Measurements from ENCODE around the gene CTRB1. TPM values are rescaled to one million over a fixed set of nuclear protein-coding genes. Genes with fewer than 3 reads are reported as not detected.
"Not testable (repeated sequence)": the region's sequence is repeated elsewhere in the genome, so short reads cannot be mapped to it uniquely, and the experiment has no call there.

The CTRB1 gene
- total and polyA plus RNA-seq, 2 donors (not counting 3 experiments of a cell fraction or from before 2014, with no cell fraction given), result not detected

DNA sequence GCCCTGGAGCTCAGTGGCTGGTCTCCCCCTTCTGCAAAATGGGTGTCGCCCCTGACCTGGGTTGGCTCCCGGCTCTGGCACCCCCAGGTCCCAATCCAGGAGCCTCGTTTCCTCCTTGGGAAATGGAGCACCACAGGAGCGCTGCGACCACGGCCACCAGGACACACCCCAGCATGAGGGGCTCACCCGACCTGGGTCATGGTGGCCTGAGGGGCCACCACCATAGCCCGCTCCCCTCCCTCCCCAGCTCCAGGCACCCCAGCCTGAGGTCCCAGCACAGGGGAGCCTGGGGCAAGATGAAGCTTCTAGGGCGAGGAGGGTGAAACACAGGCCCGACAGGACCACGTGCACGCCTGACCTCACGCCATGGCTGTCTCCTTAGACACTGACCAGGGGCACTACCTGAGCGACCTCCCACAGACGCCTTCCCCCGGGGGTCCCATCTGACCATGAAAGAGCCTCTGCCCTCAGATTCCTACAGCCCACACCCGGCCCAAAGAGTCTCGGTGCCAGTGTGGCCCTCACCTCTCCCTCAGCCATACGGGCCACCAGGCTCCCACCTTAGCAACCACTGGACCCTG lies 20.8 kb downstream of the CTRB1 start:
- Histone ChIP-seq H3K4me3 (replicated peaks in 1 of 3; ENCODE audit: insufficient read depth in 1 of 3, low read depth in 1 of 3, low read length in 3 of 3) (no peak overlapping the region), H2AFZ (ENCODE audit: low read depth, low read length) (no peak overlapping the region), H3K9me3 (replicated peaks; ENCODE audit: control insufficient read depth, insufficient read depth, low read length) (no peaks in the 10 kb centered on the region), H3K27me3 (ENCODE audit: control insufficient read depth in 2 of 2, insufficient read depth in 2 of 2, low read length in 2 of 2) (no peaks in the 10 kb centered on the region), H3K27ac (ENCODE audit: insufficient read depth, low read depth, low read length) (no peak overlapping the region), H3K9ac (replicated peaks; ENCODE audit: extremely low read depth, insufficient read depth, low read length) (no peak overlapping the region), H3K9me1 (replicated peaks; ENCODE audit: control insufficient read depth, extremely low read depth, insufficient read depth, low read length) (no peaks in the 10 kb centered on the region), H3K79me2 (ENCODE audit: control insufficient read depth, insufficient read depth, low read length) (peaks cover 100% of the 10 kb centered on the region), H4K20me1 (replicated peaks; ENCODE audit: control insufficient read depth, extremely low read depth, insufficient read depth, low read length) (no peaks in the 10 kb centered on the region), H3K36me3 (ENCODE audit: control insufficient read depth in 2 of 2, extremely low read depth in 1 of 2, insufficient read depth in 2 of 2, low read length in 2 of 2) (peaks cover 26 to 74% of the 10 kb centered on the region in 2 experiments), H3K4me2 (ENCODE audit: insufficient read depth, low read length) (no peak overlapping the region), H3K4me1 (ENCODE audit: control insufficient read depth, extremely low read depth, insufficient read depth, low read length) (peaks cover 24% of the 10 kb centered on the region)
- DNase-seq (ENCODE audit: low read depth, low spot score) (no peak), FAIRE-seq (no peak)
- CTCF ChIA-PET, result interaction anchor here (0.9 to 2.3 kb wide), 8 partner anchors 101 to 173 kb away, joined by 3 to 10 read pairs (median 5); no protein-coding TSS in a partner anchor
- no TSS peak for BruUV-seq (replicated peaks)
- POLR2A ChIA-PET, result no interaction called here
- TF ChIP-seq GATA2 (IDR thresholded peaks at IDR 0.05; ENCODE audit: insufficient read depth, insufficient read length, low read depth, low read length) (no peak), POLR2AphosphoS5 (IDR thresholded peaks at IDR 0.05; ENCODE audit: insufficient read depth, low read depth, low read length) (peak; percentile 2)
- TF ChIP-seq, protein P1, sequence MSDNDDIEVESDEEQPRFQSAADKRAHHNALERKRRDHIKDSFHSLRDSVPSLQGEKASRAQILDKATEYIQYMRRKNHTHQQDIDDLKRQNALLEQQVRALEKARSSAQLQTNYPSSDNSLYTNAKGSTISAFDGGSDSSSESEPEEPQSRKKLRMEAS (IDR thresholded peaks at IDR 0.05; ENCODE audit: insufficient read depth, insufficient read length), result no peak
- intact Hi-C loops (cut with micrococcal nuclease) (no loop called here), dilution Hi-C loops (cut with MboI; ENCODE audit: extremely low pct_ligation_motif_present, low sequenced_read_pairs) (no loop called here)

- CTCF ChIA-PET, result interaction anchor here (2.3 kb wide), 1 partner anchor 145 kb away, joined by 10 read pairs; no protein-coding TSS in a partner anchor
- H3K9ac ChIP-seq (replicated peaks; ENCODE audit: extremely low read depth, insufficient read depth, low read length); POLR2A ChIA-PET; H3K27me3 ChIP-seq (ENCODE audit: control insufficient read depth in 2 of 2, insufficient read depth in 2 of 2, low read length in 2 of 2); H3K9me3 ChIP-seq (replicated peaks; ENCODE audit: control insufficient read depth, insufficient read depth, low read length); H2AFZ ChIP-seq (ENCODE audit: low read depth, low read length); intact Hi-C loops (cut with micrococcal nuclease); FAIRE-seq; dilution Hi-C loops (cut with MboI; ENCODE audit: extremely low pct_ligation_motif_present, low sequenced_read_pairs); H3K4me2 ChIP-seq (ENCODE audit: insufficient read depth, low read length); BruUV-seq (replicated peaks); H3K4me3 ChIP-seq (replicated peaks in 1 of 3; ENCODE audit: insufficient read depth in 1 of 3, low read depth in 1 of 3, low read length in 3 of 3); H3K9me1 ChIP-seq (replicated peaks; ENCODE audit: control insufficient read depth, extremely low read depth, insufficient read depth, low read length); H3K27ac ChIP-seq (ENCODE audit: insufficient read depth, low read depth, low read length); DNase-seq (ENCODE audit: low read depth, low spot score); H4K20me1 ChIP-seq (replicated peaks; ENCODE audit: control insufficient read depth, extremely low read depth, insufficient read depth, low read length): not testable (repeated sequence)
- H3K36me3 ChIP-seq (ENCODE audit: control insufficient read depth in 2 of 2, extremely low read depth in 1 of 2, insufficient read depth in 2 of 2, low read length in 2 of 2), result peaks cover 20 to 65% of the 10 kb centered on the region in 2 experiments
- peaks cover 30% of the 10 kb centered on the region for H3K4me1 ChIP-seq (ENCODE audit: control insufficient read depth, extremely low read depth, insufficient read depth, low read length)
- H3K79me2 ChIP-seq (ENCODE audit: control insufficient read depth, insufficient read depth, low read length), result peaks cover 96% of the 10 kb centered on the region
Observed at GRCh38 chr16:75240633-75241032, 21.8 kb downstream of the CTRB1 start.

All from endothelial cell of umbilical vein (primary cell).